Stimulated activated CD4-positive, alpha-beta T cell treated with anti-CD3 and anti-CD28 coated beads, Interleukin-1b, Interleukin-23, amount 100 ng/mL, for 1 hour (primary cell): ENCODE data around the gene VPS13D.
"Not testable (repeated sequence)": the region's sequence is repeated elsewhere in the genome, so short reads cannot be mapped to it uniquely, and the experiment has no call there.

ENCODE experiments used
- DNase-seq, 2 donors: peaks; one replicate each; pipeline ENCODE4 v3.0.0-alpha.2; 2020; ENCODE audit warnings: low read depth in 2 of 2

Gene VPS13D

DNA sequence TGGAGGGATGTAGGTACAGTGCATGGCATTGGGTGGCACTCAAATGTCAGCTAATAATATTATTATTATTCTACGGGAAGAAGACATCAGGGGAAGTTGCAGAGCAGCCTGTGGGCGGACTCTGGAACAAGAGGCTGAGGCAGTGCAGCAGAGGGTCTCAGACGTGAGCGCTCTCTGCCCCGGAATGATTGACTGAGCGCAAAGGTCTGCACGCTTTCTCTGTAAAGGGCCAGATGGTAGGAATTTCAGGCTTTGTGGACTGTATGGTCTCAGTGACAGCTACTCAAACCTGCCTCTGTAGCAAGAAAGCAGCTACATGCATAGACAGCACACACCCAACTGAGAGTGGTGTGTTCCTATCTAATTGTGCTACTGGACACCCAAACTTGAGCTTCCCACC lies 29.6 kb upstream of the VPS13D start:
- DNase-seq: no peak

DNA sequence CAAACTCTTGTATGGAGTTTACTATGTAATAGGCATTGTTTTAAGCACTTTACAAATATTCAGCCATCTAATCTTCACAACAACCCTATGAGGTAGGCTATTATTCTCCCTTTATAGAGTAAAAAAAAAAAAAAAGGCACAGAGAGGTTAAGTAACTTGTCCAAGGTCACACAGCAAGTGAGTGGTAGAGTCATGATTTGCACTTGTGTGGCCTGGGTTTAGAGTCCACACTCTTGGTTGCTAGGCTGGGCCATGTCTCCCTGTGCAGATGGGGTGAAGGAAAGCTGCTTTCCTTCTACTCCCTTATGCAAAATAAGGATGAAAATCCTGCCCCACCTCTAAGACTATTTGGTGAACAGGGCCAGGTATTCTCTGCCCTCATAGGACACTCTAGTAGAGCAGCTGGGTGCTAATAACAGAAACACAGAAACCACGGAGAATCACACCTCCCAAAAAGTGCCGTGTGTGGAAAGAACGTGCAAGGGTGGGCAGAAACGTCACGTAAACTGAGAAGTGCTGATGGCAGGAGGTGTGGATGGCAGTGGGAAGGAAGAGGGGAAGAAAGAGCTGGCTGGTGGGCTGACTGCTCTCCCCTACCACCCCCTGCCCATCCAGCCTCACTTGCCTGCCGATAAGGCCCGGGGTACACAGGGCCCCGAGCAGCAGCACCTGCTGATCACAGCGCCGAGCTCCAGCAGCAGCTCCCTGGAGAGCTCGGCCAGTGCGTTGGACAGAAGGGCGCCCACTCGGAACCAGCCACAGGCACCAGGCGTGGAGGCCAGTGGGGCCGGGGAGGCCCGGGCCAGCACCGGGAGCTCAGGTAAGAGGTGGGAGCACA lies 28.3 kb upstream of the VPS13D start:
- DNase-seq: no peak

DNA sequence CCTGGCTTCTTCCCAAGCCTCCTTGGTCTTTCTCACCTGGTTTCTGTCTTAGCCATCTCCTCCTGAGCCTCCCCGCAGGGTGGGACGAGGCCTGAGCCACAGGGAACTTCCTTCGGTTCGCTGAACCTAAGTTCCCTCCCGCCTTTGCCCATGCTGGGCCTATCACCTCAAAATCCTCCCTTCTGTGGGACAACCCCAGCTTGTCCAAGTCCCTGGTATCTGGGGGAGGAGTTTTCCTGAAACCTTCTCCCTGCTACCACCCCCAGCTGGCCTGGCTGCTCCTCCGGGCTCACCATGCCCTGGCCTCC lies 27.7 kb upstream of the VPS13D start:
- no peak for DNase-seq

DNA sequence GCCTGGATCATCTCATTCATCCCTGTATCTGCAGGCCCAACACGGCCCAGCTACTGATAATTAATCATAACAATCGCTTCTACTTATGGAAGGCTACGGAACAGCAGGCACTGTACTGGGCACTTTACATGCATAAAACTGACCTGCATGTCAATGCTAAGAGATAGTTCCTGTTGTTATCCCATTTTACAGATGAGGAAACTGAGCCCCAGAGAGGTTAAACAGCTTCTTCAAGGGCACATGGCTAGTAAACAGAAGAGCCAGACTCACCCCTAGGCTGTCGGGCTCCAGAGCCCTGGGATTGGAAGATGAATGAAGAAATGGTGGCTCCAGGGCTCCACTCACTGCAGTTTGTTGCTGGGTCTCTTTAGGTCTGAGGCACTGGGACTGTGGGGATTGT lies 27.3 kb upstream of the VPS13D start:
- DNase-seq: no peak

DNA sequence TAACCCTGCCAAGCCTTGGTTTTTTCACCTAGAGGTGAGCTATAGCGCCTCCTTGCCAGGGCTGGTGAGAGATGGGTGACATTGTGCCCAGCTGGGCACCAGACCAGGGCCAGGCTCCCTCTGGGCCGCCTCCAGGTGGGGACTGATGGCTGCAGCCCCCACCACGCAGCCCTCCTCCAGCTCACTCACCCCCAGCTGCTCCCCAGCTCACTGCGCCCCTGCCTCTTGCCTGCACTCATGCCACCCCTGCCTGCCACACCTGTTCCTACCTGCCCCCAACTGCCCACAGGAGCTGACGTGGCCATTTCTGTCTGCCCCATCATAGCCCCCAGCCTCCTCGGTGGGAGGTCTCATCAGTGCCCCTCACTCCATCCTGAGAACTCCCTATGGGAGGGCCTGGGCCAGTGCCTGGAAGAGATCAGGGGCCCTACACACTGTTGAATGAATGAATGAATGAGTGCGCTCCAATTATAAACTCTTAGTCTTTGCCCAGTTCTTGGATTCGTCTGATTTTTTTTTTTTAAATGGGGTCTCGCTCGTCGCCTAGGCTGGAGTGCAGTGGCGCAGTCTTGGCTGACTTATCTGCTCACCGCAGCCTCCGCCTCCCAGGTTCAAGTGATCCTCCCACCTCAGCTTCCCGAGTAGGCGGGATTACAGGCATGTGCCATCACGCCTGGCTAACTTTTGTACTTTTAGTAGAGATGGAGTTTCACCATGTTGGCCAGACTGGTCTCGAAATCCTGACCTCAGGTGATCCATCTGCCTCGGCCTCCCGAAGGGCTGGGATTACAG lies 26.4 kb upstream of the VPS13D start:
- no peak for DNase-seq

DNA sequence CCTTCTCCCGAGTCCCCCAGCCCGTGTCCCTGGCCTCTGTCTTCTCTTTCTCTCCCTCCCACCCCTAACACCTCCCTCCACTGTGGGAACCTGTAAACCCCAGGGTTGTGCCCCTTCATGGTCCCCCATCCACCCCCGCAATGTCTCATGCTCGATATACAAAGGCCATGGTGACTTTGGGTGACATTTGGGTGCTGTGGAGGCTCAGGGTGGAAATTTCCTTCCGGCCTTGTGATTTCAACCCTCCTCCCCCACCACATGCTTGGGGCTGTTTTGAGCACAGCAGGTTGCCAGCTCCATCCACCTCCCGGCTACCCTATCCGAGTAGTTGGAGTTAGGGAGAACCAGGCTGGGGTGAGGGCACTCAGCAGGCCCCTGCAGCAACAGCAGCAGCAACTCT lies 25.7 kb upstream of the VPS13D start:
- no peak for DNase-seq

DNA sequence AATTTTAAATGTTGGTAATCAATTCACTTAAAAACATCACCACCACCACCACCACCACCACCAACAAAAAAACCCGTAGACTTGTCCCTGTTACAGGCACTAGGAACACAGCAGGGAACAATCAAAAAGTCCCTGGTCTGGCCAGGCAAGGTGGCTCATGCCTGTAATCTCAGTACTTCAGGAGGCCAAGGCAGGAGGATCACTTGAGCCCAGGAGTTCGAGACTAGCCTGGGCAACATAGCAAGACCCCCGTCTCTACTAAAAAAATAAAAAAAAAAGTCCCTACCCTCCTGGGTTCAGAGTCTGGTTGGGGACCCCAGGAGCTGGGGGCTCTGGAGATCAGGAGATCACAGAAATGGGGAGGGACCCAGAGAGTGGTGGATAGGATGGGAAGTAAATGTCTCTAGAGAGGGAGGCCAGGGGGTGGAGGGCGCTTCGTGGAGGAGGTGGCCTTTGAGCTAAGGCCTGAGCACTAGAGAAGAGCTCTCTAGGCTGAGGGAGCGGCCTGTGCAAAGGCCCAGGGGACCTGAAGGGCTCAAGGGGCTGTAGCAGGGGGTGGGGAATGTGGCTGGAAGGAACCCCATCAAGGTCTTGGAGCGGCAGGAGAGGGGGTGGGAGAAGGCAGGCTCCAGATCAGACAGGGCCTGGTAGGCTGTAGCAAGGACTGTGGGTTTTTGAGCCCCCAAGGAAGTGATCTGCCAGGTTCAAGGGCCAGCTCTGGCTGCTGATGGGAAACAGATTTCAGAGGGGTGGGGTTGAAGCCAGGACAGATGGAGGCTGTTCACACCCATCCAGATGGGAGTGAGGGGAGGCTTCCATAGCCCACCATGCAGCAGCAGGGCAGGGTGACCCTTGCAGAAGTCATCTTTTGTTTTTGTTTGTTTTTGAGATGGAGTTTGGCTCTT lies 24.8 kb upstream of the VPS13D start:
- DNase-seq: no peak

DNA sequence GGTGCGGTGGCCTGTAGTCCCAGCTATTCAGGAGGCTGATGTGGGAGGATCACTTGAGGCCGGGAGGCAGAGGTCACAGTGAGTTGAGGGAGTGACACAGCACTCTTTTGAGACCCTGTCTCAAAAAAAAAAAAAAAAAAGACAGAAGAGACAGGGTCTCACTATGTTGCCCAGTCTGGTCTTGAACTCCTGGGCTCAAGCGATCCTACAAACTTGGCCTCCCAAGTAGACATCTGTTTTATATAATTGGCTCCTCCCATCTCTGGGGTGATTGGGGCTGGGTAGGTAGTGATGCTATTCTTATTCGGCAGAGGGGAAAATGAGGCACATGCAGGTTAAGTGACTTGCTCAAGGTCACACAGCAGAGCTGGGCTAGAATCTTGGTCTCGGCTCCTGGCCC lies 23.6 kb upstream of the VPS13D start:
- DNase-seq: no peak

DNA sequence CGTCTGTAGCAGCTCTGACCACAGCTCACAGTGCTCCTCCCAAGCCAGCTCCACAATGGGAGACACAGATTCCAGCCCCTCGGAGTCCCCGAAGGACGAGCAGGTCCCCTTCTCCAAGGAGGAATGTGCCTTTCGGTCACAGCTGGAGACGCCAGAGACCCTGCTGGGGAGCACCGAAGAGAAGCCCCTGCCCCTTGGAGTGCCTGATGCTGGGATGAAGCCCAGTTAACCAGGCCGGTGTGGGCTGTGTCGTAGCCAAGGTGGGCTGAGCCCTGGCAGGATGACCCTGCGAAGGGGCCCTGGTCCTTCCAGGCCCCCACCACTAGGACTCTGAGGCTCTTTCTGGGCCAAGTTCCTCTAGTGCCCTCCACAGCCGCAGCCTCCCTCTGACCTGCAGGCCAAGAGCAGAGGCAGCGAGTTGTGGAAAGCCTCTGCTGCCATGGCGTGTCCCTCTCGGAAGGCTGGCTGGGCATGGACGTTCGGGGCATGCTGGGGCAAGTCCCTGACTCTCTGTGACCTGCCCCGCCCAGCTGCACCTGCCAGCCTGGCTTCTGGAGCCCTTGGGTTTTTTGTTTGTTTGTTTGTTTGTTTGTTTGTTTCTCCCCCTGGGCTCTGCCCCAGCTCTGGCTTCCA lies 22.9 kb upstream of the VPS13D start:
- no peak for DNase-seq

DNA sequence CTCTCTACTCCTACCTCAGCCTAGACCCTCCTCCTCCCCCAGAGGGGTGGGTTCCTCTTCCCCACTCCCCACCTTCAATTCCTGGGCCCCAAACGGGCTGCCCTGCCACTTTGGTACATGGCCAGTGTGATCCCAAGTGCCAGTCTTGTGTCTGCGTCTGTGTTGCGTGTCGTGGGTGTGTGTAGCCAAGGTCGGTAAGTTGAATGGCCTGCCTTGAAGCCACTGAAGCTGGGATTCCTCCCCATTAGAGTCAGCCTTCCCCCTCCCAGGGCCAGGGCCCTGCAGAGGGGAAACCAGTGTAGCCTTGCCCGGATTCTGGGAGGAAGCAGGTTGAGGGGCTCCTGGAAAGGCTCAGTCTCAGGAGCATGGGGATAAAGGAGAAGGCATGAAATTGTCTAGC lies 21.6 kb upstream of the VPS13D start:
- no peak for DNase-seq

DNA sequence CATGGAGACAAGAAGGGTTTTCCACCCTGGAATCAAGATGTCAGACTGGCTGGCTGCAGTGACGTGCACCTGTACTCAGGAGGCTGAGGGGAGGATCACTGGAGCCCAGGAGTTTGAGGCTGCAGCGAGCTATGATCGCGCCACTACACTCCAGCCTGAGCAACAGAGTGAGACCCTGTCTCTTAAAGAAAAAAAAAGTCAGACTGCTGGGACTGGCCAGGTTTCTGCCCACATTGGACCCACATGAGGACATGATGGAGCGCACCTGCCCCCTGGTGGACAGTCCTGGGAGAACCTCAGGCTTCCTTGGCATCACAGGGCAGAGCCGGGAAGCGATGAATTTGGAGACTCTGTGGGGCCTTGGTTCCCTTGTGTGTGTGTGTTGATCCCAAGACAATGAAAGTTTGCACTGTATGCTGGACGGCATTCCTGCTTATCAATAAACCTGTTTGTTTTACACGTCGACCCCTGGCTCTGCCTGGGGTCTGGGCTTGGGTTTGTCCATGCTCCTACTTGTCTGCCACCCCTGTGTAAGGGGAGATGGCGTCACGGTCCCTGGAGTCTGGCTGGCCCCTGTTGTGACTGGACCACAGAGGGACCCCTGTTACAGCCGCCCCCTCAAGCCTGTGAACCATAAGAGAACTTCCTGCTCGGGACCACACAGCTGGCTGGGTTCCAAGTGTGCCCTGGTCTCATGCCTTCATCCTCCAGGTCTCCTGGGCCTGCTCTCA lies 20.9 kb upstream of the VPS13D start:
- DNase-seq: peak; percentile 72 to 89

DNA sequence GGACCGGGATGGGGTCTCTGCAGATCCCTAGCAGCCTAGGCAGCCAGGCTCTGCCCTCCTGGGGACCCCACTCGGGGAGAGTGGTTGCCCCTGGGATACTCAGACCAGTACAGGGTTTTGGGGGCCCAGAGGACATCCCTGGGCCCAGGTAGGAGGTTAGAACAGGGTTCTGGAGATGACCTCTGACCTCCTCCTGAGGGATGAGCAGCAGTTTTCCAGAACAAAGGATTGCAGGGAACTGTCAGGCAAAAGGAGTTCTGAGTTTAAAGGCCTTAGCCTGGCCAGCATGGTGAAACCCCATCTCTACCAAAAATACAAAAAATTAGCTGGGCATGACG lies 20.4 kb upstream of the VPS13D start:
- DNase-seq: no peak

DNA sequence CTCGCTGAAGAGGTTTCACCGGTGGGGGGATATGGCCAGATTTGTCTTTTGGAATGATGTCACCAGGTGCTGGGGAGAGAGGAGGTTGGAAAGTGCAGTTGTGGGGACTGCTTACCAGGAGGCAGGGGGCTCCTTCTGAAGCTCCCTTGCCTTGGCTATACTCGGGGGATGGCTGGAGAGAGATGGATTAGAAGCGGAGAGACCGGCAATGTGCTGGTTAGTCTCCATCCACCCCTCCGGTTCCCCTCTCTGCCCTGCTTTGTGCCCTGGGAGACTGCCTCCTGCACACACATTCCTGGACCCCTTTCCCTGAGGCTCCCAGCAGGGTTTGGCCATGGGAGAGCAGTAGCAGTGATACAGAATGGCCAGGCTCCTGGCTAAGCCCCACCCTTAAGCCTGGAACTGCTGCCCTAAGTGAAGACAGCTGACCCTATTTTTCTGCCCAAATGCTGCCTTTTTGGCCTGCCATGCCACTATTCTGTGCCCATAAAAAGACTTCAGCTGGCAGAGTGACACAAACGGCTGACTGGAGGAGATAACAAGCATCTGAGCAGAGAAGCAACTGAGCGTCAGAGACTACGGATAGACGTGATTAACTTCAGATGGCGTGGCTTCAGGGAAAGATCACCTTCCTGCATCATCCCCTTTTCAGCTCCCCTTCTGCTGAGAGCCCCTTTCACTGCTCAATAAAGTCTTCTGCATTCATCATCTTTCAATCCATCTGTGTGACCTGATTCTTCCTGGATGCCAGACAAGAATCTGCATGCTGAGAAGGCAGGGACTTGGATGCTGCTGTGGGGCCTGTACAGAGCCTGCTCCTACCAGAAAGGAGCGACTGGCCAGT lies 14.5 kb upstream of the VPS13D start:
- DNase-seq: no peak

DNA sequence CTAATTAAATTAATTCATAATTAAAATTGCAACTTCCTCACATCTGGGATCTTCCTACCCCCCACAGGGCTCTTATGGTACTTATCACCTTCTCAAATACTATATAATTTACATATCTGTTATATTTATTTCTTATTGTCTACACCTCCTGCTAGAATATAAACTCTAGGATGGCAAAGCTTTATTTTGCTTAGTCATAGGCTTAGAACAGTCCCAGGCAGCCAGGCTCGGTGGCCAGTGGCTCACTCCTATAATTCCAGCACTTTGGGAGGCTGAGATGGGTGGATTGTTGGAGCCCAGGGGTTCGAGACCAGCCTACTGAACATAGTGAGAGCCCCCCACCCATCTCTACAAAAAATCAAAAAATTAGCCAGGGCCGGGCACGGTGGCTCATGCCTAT lies 10.0 kb upstream of the VPS13D start:
- DNase-seq: no peak

DNA sequence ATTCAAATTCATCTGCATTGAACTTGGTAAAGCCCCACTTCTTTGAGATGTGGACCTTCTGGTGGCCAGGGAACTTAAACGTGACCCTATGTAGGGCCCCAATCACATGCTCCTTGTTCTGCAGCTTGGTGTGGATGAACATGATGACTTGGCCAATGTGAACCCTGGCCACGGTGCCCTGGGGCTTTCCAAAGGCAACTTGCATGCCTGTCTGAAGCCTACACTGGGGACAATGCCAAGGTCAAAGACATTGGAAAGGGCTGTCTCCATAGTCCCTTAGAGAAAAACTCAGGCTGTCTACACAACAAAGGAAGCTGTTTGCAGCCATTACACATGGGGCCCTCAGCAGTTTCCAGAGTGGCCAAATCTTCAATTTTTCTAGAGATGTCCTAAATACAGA lies 8.9 kb upstream of the VPS13D start:
- DNase-seq: no peak

DNA sequence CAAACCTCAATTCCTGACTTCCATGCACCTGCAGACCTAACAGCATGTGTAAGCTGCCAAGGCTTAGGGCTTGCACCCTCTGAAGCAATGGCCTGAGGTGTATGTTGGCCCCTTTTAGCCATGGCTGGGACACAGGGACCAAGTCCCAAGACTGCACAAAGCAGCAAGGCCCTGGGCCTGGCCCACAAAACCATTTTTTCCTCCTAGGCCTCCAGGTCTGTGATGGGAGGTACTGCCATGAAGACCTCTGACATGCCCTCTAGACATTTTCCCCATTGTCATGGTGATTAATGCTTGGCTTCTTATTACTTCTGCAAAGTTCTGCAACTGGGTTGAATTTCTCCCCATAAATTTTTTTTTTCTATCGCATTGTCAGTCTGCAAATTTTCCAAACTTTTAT lies 7.1 kb upstream of the VPS13D start:
- not testable (repeated sequence) for DNase-seq

DNA sequence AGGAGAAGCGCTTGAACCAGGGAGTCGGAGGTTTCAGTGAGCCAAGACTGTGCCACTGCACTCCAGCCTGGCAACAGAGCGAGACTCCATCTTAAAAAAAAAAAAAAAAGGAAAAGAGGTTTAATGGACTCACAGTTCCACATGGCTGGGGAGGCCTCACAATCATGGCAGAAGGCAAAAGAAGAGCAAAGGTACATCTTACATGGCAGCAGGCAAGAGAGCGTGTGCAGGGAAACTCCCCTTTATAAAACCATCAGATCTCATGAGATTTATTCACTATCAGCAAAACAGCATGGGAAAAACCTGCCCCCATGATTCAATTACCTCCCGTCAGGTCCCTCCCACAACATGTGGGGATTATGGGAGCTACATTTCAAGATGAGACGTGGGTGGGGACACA lies 5.7 kb upstream of the VPS13D start:
- not testable (repeated sequence) for DNase-seq

DNA sequence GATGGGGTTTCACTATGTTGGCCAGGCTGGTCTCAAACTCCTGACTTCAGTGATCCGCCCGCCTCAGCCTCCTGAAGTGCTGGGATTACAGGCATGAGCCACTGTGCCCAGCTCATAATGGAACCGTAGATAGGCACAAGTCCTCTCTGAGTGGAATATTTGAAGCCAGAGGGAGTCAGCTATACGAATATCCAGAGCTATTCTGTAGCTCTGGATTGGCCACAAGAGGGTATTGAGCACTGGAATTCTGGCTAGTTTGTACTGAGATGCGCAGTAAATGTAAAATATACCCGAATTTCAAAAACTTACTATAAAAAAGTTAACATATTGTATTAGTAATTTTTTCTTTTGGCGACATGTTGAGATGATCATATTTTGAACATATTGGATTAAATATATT lies 851 bp upstream of the VPS13D start:
- DNase-seq: no peak

DNA sequence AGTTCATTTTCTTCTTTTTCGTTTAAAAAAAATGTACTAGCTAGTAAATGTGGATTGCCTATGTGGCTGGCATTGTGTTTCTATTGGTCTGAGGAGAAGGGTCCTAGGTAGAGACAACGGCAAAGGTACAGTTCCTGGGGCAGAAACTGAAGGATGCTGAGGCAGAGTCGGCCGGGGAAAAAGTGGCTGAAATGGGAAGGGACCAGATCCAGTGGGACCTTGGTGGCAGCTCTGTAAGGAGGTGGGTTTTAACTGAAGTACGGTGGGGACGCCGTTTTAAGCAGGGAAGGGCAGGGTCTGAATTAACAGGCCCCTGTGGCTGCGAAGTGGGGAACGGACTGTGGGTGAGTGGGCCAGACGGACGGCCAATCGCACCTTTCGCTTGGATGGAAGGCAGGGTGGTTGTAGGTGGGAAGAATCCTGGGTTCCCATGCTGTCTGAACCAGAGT lies 420 bp upstream of the VPS13D start:
- DNase-seq: no peak

DNA sequence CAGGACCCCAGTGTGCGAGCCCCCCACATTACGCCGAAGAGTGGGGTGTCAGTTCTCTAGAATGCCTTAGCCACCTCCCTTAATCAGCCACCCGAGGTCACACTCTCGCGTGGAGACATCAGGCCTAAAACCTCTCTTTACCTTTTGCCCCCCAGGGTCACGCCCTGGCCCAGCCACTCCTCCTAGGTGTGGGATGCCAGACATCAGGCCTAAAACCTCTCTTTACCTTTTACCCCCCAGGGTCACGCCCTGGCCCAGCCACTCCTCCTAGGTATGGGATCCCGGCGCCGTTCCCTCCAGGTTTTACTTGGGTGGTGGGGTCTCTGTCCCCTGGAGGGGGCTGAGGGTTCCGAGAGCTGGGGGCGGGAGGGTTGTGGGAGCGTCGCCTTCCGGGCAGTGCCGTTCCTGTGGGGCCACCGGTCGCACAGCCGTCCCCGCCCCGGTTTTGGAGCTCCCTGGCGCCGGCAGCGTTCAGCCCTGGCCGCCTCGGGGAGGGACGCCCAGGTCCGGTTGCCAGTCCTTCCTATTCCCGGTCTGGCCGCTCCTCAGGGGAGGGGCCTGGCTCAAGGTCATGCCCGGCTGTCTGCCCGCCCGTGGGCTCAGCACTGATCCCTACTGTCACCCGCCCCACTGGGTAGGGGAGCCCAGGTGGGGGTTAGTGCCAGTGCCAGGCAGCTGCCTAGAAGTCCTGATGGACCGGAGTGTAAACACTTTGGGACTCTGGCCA lies 882 bp downstream of the VPS13D start:
- no peak for DNase-seq
